GM23338 (cell line): ENCODE results near the gene ASPRV1. TPM values are rescaled to one million over a fixed set of nuclear protein-coding genes. Genes with fewer than 3 reads are reported as not detected.
A peak's percentile ranks its signal among the peaks of the same experiment; 100 is the strongest.

Experiments
- ATAC-seq: fragments of 200-7000 bp; cut with Tn5 transposase; 3 replicates; pipeline ENCODE4 v1.9.1; 2020
- DNase-seq: peaks from one replicate; pipeline ENCODE4 v3.0.0-alpha.2; 2015; ENCODE audit warnings: low spot score
- H2AFZ ChIP-seq: fragments of 200-600 bp; sonication (generic); 2 replicates; pipeline ENCODE4 v1.8.0; 2016; ENCODE audit warnings: antibody characterized with exemption, mild to moderate bottlenecking, moderate library complexity
- H3F3A ChIP-seq: fragments of 200-600 bp; sonication (generic); replicated peaks from 2 replicates; pipeline ENCODE4 v1.8.0; 2017; ENCODE audit warnings: antibody characterized with exemption, mixed run types, low read depth
- H3K27ac ChIP-seq: fragments of 200-600 bp; sonication (generic); 2 replicates; pipeline ENCODE4 v1.6.1; 2016; ENCODE audit warnings: low read depth
- H3K27me3 ChIP-seq: fragments of 200-600 bp; sonication (generic); 2 replicates; pipeline ENCODE4 v1.8.0; 2016; ENCODE audit warnings: mild to moderate bottlenecking, mixed run types, moderate library complexity; ENCODE audit not compliant: insufficient read depth
- H3K36me3 ChIP-seq: fragments of 200-600 bp; sonication (generic); 2 replicates; pipeline ENCODE4 v1.8.0; 2016; ENCODE audit warnings: mild to moderate bottlenecking; ENCODE audit not compliant: insufficient read depth
- H3K4me1 ChIP-seq: fragments of 200-600 bp; sonication (generic); 2 replicates; pipeline ENCODE4 v1.8.0; 2016; ENCODE audit warnings: mild to moderate bottlenecking, moderate library complexity; ENCODE audit not compliant: insufficient read depth
- H3K4me2 ChIP-seq: fragments of 200-600 bp; sonication (generic); 2 replicates; pipeline ENCODE4 v1.7.1; 2017; ENCODE audit warnings: mixed run types
- H3K4me3 ChIP-seq: fragments of 200-600 bp; sonication (generic); 2 replicates; pipeline ENCODE4 v1.6.1; 2016; ENCODE audit warnings: mixed run types
- H3K79me2 ChIP-seq: fragments of 200-600 bp; sonication (generic); replicated peaks from 2 replicates; pipeline ENCODE4 v1.8.0; 2017; ENCODE audit warnings: mild to moderate bottlenecking; ENCODE audit not compliant: insufficient read depth
- H3K9me2 ChIP-seq: fragments of 200-600 bp; sonication (generic); 2 replicates; pipeline ENCODE4 v1.8.0; 2017; ENCODE audit not compliant: insufficient read depth
- H4K20me1 ChIP-seq: fragments of 200-600 bp; sonication (generic); replicated peaks from 2 replicates; pipeline ENCODE4 v1.8.0; 2017; ENCODE audit warnings: mild to moderate bottlenecking; ENCODE audit not compliant: insufficient read depth
- H3K27ac Mint-ChIP-seq: 2 replicates; pipeline ENCODE4 v1.8.0; 2020; ENCODE audit warnings: inconsistent platforms, mild to moderate bottlenecking, moderate library complexity, mixed read lengths
- H3K27me3 Mint-ChIP-seq: 3 replicates; pipeline ENCODE4 v1.8.0; 2022; ENCODE audit warnings: low read depth, mild to moderate bottlenecking, moderate library complexity, mixed read lengths, inconsistent platforms; ENCODE audit not compliant: insufficient read depth, poor library complexity
- H3K36me3 Mint-ChIP-seq: 3 replicates; pipeline ENCODE4 v1.8.0; 2021; ENCODE audit warnings: low read depth, mild to moderate bottlenecking, inconsistent platforms, moderate library complexity, mixed read lengths
- H3K4me1 Mint-ChIP-seq: 3 replicates; pipeline ENCODE4 v1.8.0; 2020; ENCODE audit warnings: mild to moderate bottlenecking, inconsistent platforms, mixed read lengths
- H3K4me3 Mint-ChIP-seq: 3 replicates; pipeline ENCODE4 v1.8.0; 2021; ENCODE audit warnings: moderate library complexity, mild to moderate bottlenecking, inconsistent platforms, mixed read lengths
- H3K9me3 Mint-ChIP-seq: 3 replicates; pipeline ENCODE4 v1.8.0; 2020; ENCODE audit warnings: moderate library complexity, mild to moderate bottlenecking, inconsistent platforms, mixed read lengths
- CTCF ChIP-seq, 2 experiments: fragments of 200-600 bp in 1 of 2; sonication (generic) in 1 of 2; conservative IDR thresholded peaks; 2 replicates each; pipeline versions ENCODE4 v1.5.1 to v1.6.1; 2016 to 2017; ENCODE audit warnings: antibody characterized with exemption in 2 of 2, low read depth in 2 of 2, mild to moderate bottlenecking in 2 of 2, moderate library complexity in 1 of 2
- ETS1 ChIP-seq: IDR thresholded peaks from 2 replicates; pipeline ENCODE4 v1.6.1; 2016; ENCODE audit warnings: antibody characterized with exemption
- EZH2 ChIP-seq: fragments of 200-600 bp; sonication (generic); IDR thresholded peaks from one replicate; pipeline ENCODE4 v1.8.0; 2017; ENCODE audit warnings: antibody characterized with exemption, mild to moderate bottlenecking, low read depth; ENCODE audit not compliant: unreplicated experiment
- EZH2phosphoT487 ChIP-seq: fragments of 200-600 bp; sonication (generic); IDR thresholded peaks from one replicate; pipeline ENCODE4 v1.8.1; 2018; ENCODE audit warnings: antibody characterized with exemption; ENCODE audit not compliant: unreplicated experiment
- JUNB ChIP-seq: IDR thresholded peaks from one replicate; pipeline ENCODE4 v1.6.1; 2016; ENCODE audit warnings: antibody characterized with exemption; ENCODE audit not compliant: unreplicated experiment
- POLR2AphosphoS5 ChIP-seq: IDR thresholded peaks from 2 replicates; pipeline ENCODE4 v1.6.1; 2016; ENCODE audit warnings: antibody characterized with exemption, low read depth
- STAT1 ChIP-seq: IDR thresholded peaks from one replicate; pipeline ENCODE4 v1.6.1; 2016; ENCODE audit warnings: antibody characterized with exemption; ENCODE audit not compliant: unreplicated experiment
- ZNF462 ChIP-seq: fragments of 250-450 bp; sonication (Bioruptor Pico); IDR thresholded peaks from 2 replicates; pipeline ENCODE4 v1.5.0; 2020; ENCODE audit warnings: mild to moderate bottlenecking, moderate library complexity
- polyA plus RNA-seq: library from polyadenylated mRNA; unstranded; fragments of >200 nt; fragmentation: Nextera tagmentation; extraction: Ambion mirVana; gene quantifications from 2 replicates; pipeline ENCODE4 v1.2.1, GENCODE V29; 2016
- total RNA-seq: library from RNA; depleted of rRNA; stranded (reverse); fragments of >200 nt; shearing (Covaris generic); gene quantifications from 2 replicates; pipeline ENCODE4 v1.2.3, GENCODE V29; 2014

The ASPRV1 gene
- total and polyA plus RNA-seq, 2 experiments from 2014 or later = 0.60 to 1.4 TPM

GRCh38 chr2:69975853-69976462 is 14.5 kb upstream of the ASPRV1 start:
- Histone ChIP-seq H3K4me3 (no peak overlapping the region), H3K36me3 (no peaks in the 10 kb centered on the region), H3K27ac (no peak overlapping the region), H3K4me2 (no peak overlapping the region), H4K20me1 (no peaks in the 10 kb centered on the region), H3K27me3 (no peaks in the 10 kb centered on the region), H3K79me2 (no peaks in the 10 kb centered on the region), H3K4me1 (no peaks in the 10 kb centered on the region), H3K9me2 (0 out of 2 replicates have a peak, but pooled peaks cover 3% of the 10 kb centered on the region), H2AFZ (no peak overlapping the region), H3F3A (no peaks in the 10 kb centered on the region)
- peaks cover 11% of the 10 kb centered on the region for H3K4me1 Mint-ChIP-seq
- DNase-seq = no peak
- peaks cover 2% of the 10 kb centered on the region for H3K27me3 Mint-ChIP-seq
- no peak overlapping the region for H3K27ac Mint-ChIP-seq
- H3K9me3 Mint-ChIP-seq = no peaks in the 10 kb centered on the region
- H3K36me3 Mint-ChIP-seq = no peaks in the 10 kb centered on the region; the same call in 2 of the 3 replicates
- no peak for ATAC-seq
- H3K4me3 Mint-ChIP-seq = no peak overlapping the region
- TF ChIP-seq JUNB (no peak), CTCF (conservative IDR thresholded peaks at IDR 0.05; ENCODE audit: low read depth in 2 of 2) (no peak)

- DNase-seq (no peak), ATAC-seq (peak; percentile 31)
- Mint-ChIP-seq H3K27ac (no peak overlapping the region), H3K9me3 (no peaks in the 10 kb centered on the region), H3K4me1 (peaks cover 11% of the 10 kb centered on the region), H3K36me3 (no peaks in the 10 kb centered on the region; the same call in 2 of the 3 replicates), H3K4me3 (no peak overlapping the region), H3K27me3 (peaks cover 2% of the 10 kb centered on the region)
- no peak overlapping the region for H3K4me3 ChIP-seq
- H3K79me2 ChIP-seq = no peaks in the 10 kb centered on the region
- no peak overlapping the region for H2AFZ ChIP-seq
- no peak overlapping the region for H3K27ac ChIP-seq
- no peaks in the 10 kb centered on the region for H4K20me1 ChIP-seq
- H3K36me3 ChIP-seq = no peaks in the 10 kb centered on the region
- 0 out of 2 replicates have a peak, but pooled peaks cover 3% of the 10 kb centered on the region for H3K9me2 ChIP-seq
- H3K4me2 ChIP-seq = no peak overlapping the region
- no peaks in the 10 kb centered on the region for H3K4me1 ChIP-seq
- H3F3A ChIP-seq = no peaks in the 10 kb centered on the region
- H3K27me3 ChIP-seq = no peaks in the 10 kb centered on the region
- no peak for TF ChIP-seq ZNF462 (CRISPR knock-in tag)
- no peak for TF ChIP-seq POLR2AphosphoS5
- TF ChIP-seq EZH2 = no peak
- no peak for TF ChIP-seq ETS1
- no peak for TF ChIP-seq STAT1
- TF ChIP-seq EZH2phosphoT487 = no peak
Observed at GRCh38 chr2:69975136-69975852, 13.9 kb upstream of the ASPRV1 start.
